HCT116 (cell line): ENCODE measurements around the gene ANKRD40CL. TPM values are rescaled to one million over a fixed set of nuclear protein-coding genes. Genes with fewer than 3 reads are reported as not detected.

Experiments used
- ATAC-seq: fragments of 200-7000 bp; cut with Tn5 transposase; 2 replicates; pipeline ENCODE4 v1.9.1; 2020; ENCODE audit warnings: mild to moderate bottlenecking, moderate library complexity
- BruUV-seq: library from RNA; stranded (reverse); fragments of 400-500 nt; replicated peaks from 2 replicates; lab custom pipeline; 2021; lab: Mats Ljungman, UMichigan
- CTCF ChIA-PET: fragments of 300-600 bp; sonication (Branson Sonifier 250); formaldehyde crosslinking; loops from one replicate; lab custom pipeline; 2021; ENCODE audit warnings: antibody characterized with exemption; lab: Charles Lee
- POLR2A ChIA-PET: fragments of 300-600, 350-600 bp; sonication (Branson Sonifier 250); formaldehyde crosslinking; loops from one replicate; lab custom pipeline; 2021; ENCODE audit warnings: antibody characterized with exemption; lab: Charles Lee
- RAD21 ChIA-PET, 2 experiments: fragments of 300-600 bp; sonication (Branson Sonifier 250); formaldehyde crosslinking; loops; one replicate each; lab custom pipeline; 2023; ENCODE audit warnings: low total read pairs in 2 of 2; ENCODE audit not compliant: uncharacterized antibody in 2 of 2, unreplicated experiment in 2 of 2, low non-redundant PET in 1 of 2; lab: Charles Lee
- DNase-seq: peaks from one replicate; pipeline ENCODE4 v3.0.0-alpha.2; 2010; ENCODE audit warnings: low read depth, low spot score
- H2AFZ ChIP-seq: fragments of 200-600 bp; shearing (Covaris generic), sonication (generic); 2 replicates; pipeline ENCODE4 v1.6.1; 2017; ENCODE audit warnings: low read depth, mixed run types, mixed read lengths, antibody characterized with exemption, low read length; ENCODE audit not compliant: poor library complexity, severe bottlenecking
- H3K27ac ChIP-seq: 2 replicates; pipeline ENCODE4 v1.5.1; 2012; ENCODE audit warnings: low read depth, low read length
- H3K27me3 ChIP-seq: fragments of 200-600 bp; sonication (generic); 2 replicates; pipeline ENCODE4 v1.6.1; 2016; ENCODE audit warnings: mixed run types, low read length, mixed read lengths; ENCODE audit not compliant: insufficient read depth
- H3K36me3 ChIP-seq, 2 experiments: fragments of 200-500 bp in 1 of 2; fragments of 200-600 bp in 1 of 2; sonication (Bioruptor generic) in 1 of 2; sonication (generic) in 1 of 2; 2 replicates each; pipeline versions ENCODE4 v1.5.1 to v1.6.1; 2014 to 2016; ENCODE audit warnings: low read length in 2 of 2, inconsistent platforms in 1 of 2, mixed read lengths in 1 of 2, mixed run types in 1 of 2; ENCODE audit not compliant: insufficient read depth in 2 of 2, control insufficient read depth in 1 of 2
- H3K4me1 ChIP-seq, 2 experiments: fragments of 200-600 bp in 1 of 2; sonication (generic) in 1 of 2; 2 replicates each; pipeline versions ENCODE4 v1.5.1 to v1.6.1; 2012 to 2017; ENCODE audit warnings: low read length in 2 of 2, inconsistent platforms in 1 of 2, mild to moderate bottlenecking in 1 of 2, mixed read lengths in 1 of 2, mixed run types in 1 of 2, moderate library complexity in 1 of 2; ENCODE audit not compliant: insufficient read depth in 2 of 2, control insufficient read depth in 1 of 2
- H3K4me2 ChIP-seq: fragments of 200-600 bp; sonication (generic); 2 replicates; pipeline ENCODE4 v1.6.1; 2017; ENCODE audit warnings: mixed run types, low read length, mixed read lengths
- H3K4me3 ChIP-seq, 2 experiments: fragments of 200-600 bp in 1 of 2; sonication (generic) in 1 of 2; replicated peaks in 1 of 2; 2 replicates each; pipeline ENCODE4 v1.5.1; 2011 to 2016; ENCODE audit warnings: low read length in 2 of 2, control low read depth in 1 of 2, low read depth in 1 of 2, mild to moderate bottlenecking in 1 of 2, mixed read lengths in 1 of 2, mixed run types in 1 of 2
- H3K79me2 ChIP-seq: fragments of 200-600 bp; sonication (generic); 2 replicates; pipeline ENCODE4 v1.6.1; 2017; ENCODE audit warnings: mild to moderate bottlenecking, mixed run types, low read length, moderate library complexity, mixed read lengths; ENCODE audit not compliant: insufficient read depth
- H3K9ac ChIP-seq: fragments of 200-600 bp; sonication (generic); 2 replicates; pipeline ENCODE4 v1.6.1; 2016; ENCODE audit warnings: low read length, mixed read lengths
- H3K9me2 ChIP-seq: fragments of 200-600 bp; sonication (generic), shearing (Covaris generic); 2 replicates; pipeline ENCODE4 v1.6.1; 2017; ENCODE audit warnings: mixed run types, mild to moderate bottlenecking, moderate library complexity; ENCODE audit not compliant: insufficient read depth
- H3K9me3 ChIP-seq, 2 experiments: fragments of 200-500 bp in 1 of 2; fragments of 200-600 bp in 1 of 2; sonication (Bioruptor generic) in 1 of 2; sonication (generic) in 1 of 2; 2 replicates each; pipeline ENCODE4 v1.6.1; 2014 to 2017; ENCODE audit warnings: low read length in 2 of 2, mixed read lengths in 2 of 2, inconsistent platforms in 1 of 2, low read depth in 1 of 2, mild to moderate bottlenecking in 1 of 2, mixed run types in 1 of 2, moderate library complexity in 1 of 2; ENCODE audit not compliant: control insufficient read depth in 1 of 2, insufficient read depth in 1 of 2
- H4K20me1 ChIP-seq: fragments of 200-600 bp; sonication (generic), shearing (Covaris generic); 2 replicates; pipeline ENCODE4 v1.6.1; 2017; ENCODE audit warnings: mixed run types, mild to moderate bottlenecking, moderate library complexity; ENCODE audit not compliant: insufficient read depth
- CBX3 ChIP-seq: IDR thresholded peaks from 2 replicates; pipeline ENCODE4 v1.6.1; 2012; ENCODE audit warnings: low read depth
- CEBPB ChIP-seq: IDR thresholded peaks from 2 replicates; pipeline ENCODE4 v1.6.1; 2012; ENCODE audit warnings: low read depth
- CTCF ChIP-seq, 3 experiments: fragments of 200-600 bp in 1 of 3; sonication (generic) in 1 of 3; IDR thresholded peaks in 2 of 3; conservative IDR thresholded peaks in 1 of 3; 2 replicates each; pipeline ENCODE4 v1.5.1; 2012 to 2017; ENCODE audit warnings: low read depth in 2 of 3, low read length in 2 of 3, antibody characterized with exemption in 1 of 3, borderline replicate concordance in 1 of 3, control low read depth in 1 of 3, mild to moderate bottlenecking in 1 of 3, mixed read lengths in 1 of 3, mixed run types in 1 of 3, moderate library complexity in 1 of 3; ENCODE audit not compliant: insufficient read depth in 1 of 3
- EGR1 ChIP-seq: IDR thresholded peaks from 2 replicates; pipeline ENCODE4 v1.6.1; 2012; ENCODE audit warnings: low read depth
- ELF1 ChIP-seq: IDR thresholded peaks from 2 replicates; pipeline ENCODE4 v1.6.1; 2012; ENCODE audit warnings: low read depth, borderline replicate concordance
- EZH2 ChIP-seq: fragments of 200-600 bp; sonication (generic); IDR thresholded peaks from 2 replicates; pipeline ENCODE4 v1.6.1; 2017; ENCODE audit warnings: antibody characterized with exemption, mixed run types
- EZH2phosphoT487 ChIP-seq: fragments of 200-600 bp; IDR thresholded peaks from 2 replicates; pipeline ENCODE4 v1.6.1; 2018; ENCODE audit warnings: antibody characterized with exemption, borderline replicate concordance
- FOSL1 ChIP-seq: IDR thresholded peaks from 2 replicates; pipeline ENCODE4 v1.6.1; 2012; ENCODE audit warnings: low read depth
- JUND ChIP-seq: IDR thresholded peaks from 2 replicates; pipeline ENCODE4 v1.6.1; 2012
- POLR2A ChIP-seq: IDR thresholded peaks from 2 replicates; pipeline ENCODE4 v1.7.0; 2011; ENCODE audit warnings: borderline replicate concordance; ENCODE audit not compliant: insufficient read depth, insufficient read length; ENCODE audit errors: extremely low read depth
- POLR2AphosphoS5 ChIP-seq: IDR thresholded peaks from 2 replicates; pipeline ENCODE4 v1.6.1; 2011; ENCODE audit warnings: mild to moderate bottlenecking, low read depth, low read length, moderate library complexity
- RAD21 ChIP-seq: IDR thresholded peaks from 2 replicates; pipeline ENCODE4 v1.6.1; 2012; ENCODE audit warnings: low read depth, mild to moderate bottlenecking
- SP1 ChIP-seq: IDR thresholded peaks from 2 replicates; pipeline ENCODE4 v1.6.1; 2012; ENCODE audit warnings: low read depth
- TCF7L2 ChIP-seq: IDR thresholded peaks from 2 replicates; pipeline ENCODE4 v1.7.0; 2011; ENCODE audit warnings: borderline replicate concordance, inconsistent platforms; ENCODE audit not compliant: insufficient read depth, insufficient read length; ENCODE audit errors: extremely low read depth
- ZBTB33 ChIP-seq: IDR thresholded peaks from 2 replicates; pipeline ENCODE4 v1.6.1; 2011; ENCODE audit warnings: mild to moderate bottlenecking, low read length, moderate library complexity; ENCODE audit not compliant: insufficient replicate concordance; ENCODE audit errors: extremely low read depth
- ZFX ChIP-seq: fragments of 450-650 bp; IDR thresholded peaks from 2 replicates; pipeline ENCODE4 v1.6.1; 2017
- intact Hi-C: fragments of 100-400 bp; cut with micrococcal nuclease; formaldehyde crosslinking; loops from 2 replicates; pipeline ENCODE4 v1.10.0; 2022
- total RNA-seq: library from RNA; stranded (reverse); gene quantifications from one replicate; pipeline ENCODE4 v1.2.1, GENCODE V29; 2021; ENCODE audit not compliant: unreplicated experiment
- TF ChIP-seq, protein P1 (sequence below): IDR thresholded peaks from 2 replicates; pipeline ENCODE4 v1.6.1; 2012
- TF ChIP-seq, protein P2 (sequence below): IDR thresholded peaks from 2 replicates; pipeline ENCODE4 v1.6.1; 2012; ENCODE audit warnings: low read depth
- TF ChIP-seq, protein P3 (sequence below): IDR thresholded peaks from 2 replicates; pipeline ENCODE4 v1.6.1; 2012

Gene ANKRD40CL
- total RNA-seq, 1 experiment from 2014 or later = 0.57 TPM

DNA sequence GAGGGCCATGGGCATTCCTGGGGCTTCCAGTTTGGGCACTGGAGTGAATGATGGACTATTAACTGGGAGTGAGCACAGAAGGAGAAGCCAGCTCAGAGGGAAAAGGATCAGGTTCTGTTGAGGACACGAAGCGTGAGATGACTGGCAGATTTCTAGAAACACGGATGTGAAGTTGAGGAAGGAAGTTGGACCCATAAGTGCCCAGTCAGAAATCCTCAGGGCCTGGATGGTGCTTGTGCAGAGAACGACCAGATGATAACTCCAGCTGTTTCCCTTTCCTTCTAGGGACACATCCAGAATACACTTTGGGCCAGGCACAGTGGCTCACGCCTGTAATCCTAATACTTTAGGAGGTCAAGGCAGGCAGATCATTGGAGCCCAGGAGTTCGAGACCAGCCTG is 23.3 kb upstream of the ANKRD40CL start:
- H3K9ac ChIP-seq = no peak overlapping the region
- ChIA-PET RAD21 (no interaction called here), CTCF (no interaction called here), POLR2A (no interaction called here)
- H4K20me1 ChIP-seq = no peaks in the 10 kb centered on the region
- no peaks in the 10 kb centered on the region for H3K79me2 ChIP-seq
- BruUV-seq = no TSS peak
- no peak overlapping the region for H3K4me3 ChIP-seq
- DNase-seq (no peak), ATAC-seq (no peak)
- H3K4me2 ChIP-seq = no peak overlapping the region
- no peaks in the 10 kb centered on the region for H3K4me1 ChIP-seq
- no peaks in the 10 kb centered on the region for H3K27me3 ChIP-seq
- TF ChIP-seq, protein P1, sequence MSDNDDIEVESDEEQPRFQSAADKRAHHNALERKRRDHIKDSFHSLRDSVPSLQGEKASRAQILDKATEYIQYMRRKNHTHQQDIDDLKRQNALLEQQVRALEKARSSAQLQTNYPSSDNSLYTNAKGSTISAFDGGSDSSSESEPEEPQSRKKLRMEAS = no peak
- TF ChIP-seq EZH2phosphoT487 (no peak), TCF7L2 (no peak), FOSL1 (no peak), ELF1 (no peak), SP1 (no peak), CBX3 (no peak), ZBTB33 (no peak), EZH2 (no peak), CEBPB (no peak), POLR2A (no peak), JUND (no peak), RAD21 (no peak), POLR2AphosphoS5 (no peak), CTCF (IDR thresholded peaks at IDR 0.05 in 2 of 3, conservative IDR thresholded peaks at IDR 0.05 in 1 of 3; ENCODE audit: borderline replicate concordance in 1 of 3, insufficient read depth in 1 of 3, low read depth in 2 of 3, low read length in 2 of 3) (no peak), EGR1 (no peak), ZFX (no peak)
- TF ChIP-seq, protein P2, sequence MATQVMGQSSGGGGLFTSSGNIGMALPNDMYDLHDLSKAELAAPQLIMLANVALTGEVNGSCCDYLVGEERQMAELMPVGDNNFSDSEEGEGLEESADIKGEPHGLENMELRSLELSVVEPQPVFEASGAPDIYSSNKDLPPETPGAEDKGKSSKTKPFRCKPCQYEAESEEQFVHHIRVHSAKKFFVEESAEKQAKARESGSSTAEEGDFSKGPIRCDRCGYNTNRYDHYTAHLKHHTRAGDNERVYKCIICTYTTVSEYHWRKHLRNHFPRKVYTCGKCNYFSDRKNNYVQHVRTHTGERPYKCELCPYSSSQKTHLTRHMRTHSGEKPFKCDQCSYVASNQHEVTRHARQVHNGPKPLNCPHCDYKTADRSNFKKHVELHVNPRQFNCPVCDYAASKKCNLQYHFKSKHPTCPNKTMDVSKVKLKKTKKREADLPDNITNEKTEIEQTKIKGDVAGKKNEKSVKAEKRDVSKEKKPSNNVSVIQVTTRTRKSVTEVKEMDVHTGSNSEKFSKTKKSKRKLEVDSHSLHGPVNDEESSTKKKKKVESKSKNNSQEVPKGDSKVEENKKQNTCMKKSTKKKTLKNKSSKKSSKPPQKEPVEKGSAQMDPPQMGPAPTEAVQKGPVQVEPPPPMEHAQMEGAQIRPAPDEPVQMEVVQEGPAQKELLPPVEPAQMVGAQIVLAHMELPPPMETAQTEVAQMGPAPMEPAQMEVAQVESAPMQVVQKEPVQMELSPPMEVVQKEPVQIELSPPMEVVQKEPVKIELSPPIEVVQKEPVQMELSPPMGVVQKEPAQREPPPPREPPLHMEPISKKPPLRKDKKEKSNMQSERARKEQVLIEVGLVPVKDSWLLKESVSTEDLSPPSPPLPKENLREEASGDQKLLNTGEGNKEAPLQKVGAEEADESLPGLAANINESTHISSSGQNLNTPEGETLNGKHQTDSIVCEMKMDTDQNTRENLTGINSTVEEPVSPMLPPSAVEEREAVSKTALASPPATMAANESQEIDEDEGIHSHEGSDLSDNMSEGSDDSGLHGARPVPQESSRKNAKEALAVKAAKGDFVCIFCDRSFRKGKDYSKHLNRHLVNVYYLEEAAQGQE = no peak
- TF ChIP-seq, protein P3, sequence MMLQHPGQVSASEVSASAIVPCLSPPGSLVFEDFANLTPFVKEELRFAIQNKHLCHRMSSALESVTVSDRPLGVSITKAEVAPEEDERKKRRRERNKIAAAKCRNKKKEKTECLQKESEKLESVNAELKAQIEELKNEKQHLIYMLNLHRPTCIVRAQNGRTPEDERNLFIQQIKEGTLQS = no peak
- no peaks in the 10 kb centered on the region for H3K9me2 ChIP-seq
- H3K9me3 ChIP-seq = no peaks in the 10 kb centered on the region
- no peak overlapping the region for H3K27ac ChIP-seq
- no peaks in the 10 kb centered on the region for H3K36me3 ChIP-seq
- H2AFZ ChIP-seq = no peak overlapping the region
- intact Hi-C loops = no loop called here
